MCF 10A (cell line): ENCODE results near the gene MPZL2. TPM values are rescaled to one million over a fixed set of nuclear protein-coding genes. Genes with fewer than 3 reads are reported as not detected.

ENCODE experiments used
- BruUV-seq: library from RNA; stranded (reverse); fragments of 400-500 nt; replicated peaks from 2 replicates; lab custom pipeline; 2021; lab: Mats Ljungman, UMichigan
- CTCF ChIA-PET: fragments of 300-600 bp; sonication (Branson Sonifier 250); formaldehyde crosslinking; extraction: SDS; loops from one replicate; lab custom pipeline; 2021; ENCODE audit warnings: antibody characterized with exemption, inconsistent platforms; lab: Yijun Ruan, JAX
- POLR2A ChIA-PET: fragments of 300-600, 350-650 bp; sonication (Branson Sonifier 250); formaldehyde crosslinking; extraction: SDS; loops from one replicate; lab custom pipeline; 2020; ENCODE audit warnings: antibody characterized with exemption, inconsistent platforms; lab: Yijun Ruan, JAX
- DNase-seq: peaks from one replicate; pipeline ENCODE4 v3.0.0-alpha.2; 2018; ENCODE audit not compliant: unreplicated experiment
- H3K27ac Mint-ChIP-seq: one replicate; pipeline ENCODE4 v1.8.0; 2022; ENCODE audit warnings: mild to moderate bottlenecking, low read depth, mixed read lengths; ENCODE audit not compliant: unreplicated experiment
- H3K27me3 Mint-ChIP-seq: one replicate; pipeline ENCODE4 v1.8.0; 2022; ENCODE audit warnings: mixed read lengths; ENCODE audit not compliant: insufficient read depth, unreplicated experiment
- H3K36me3 Mint-ChIP-seq: one replicate; pipeline ENCODE4 v1.8.0; 2022; ENCODE audit warnings: mild to moderate bottlenecking, moderate library complexity, mixed read lengths; ENCODE audit not compliant: insufficient read depth, unreplicated experiment
- H3K4me1 Mint-ChIP-seq: one replicate; pipeline ENCODE4 v1.8.0; 2022; ENCODE audit warnings: mixed read lengths; ENCODE audit not compliant: insufficient read depth, unreplicated experiment
- H3K4me3 Mint-ChIP-seq: one replicate; pipeline ENCODE4 v1.8.0; 2022; ENCODE audit warnings: mild to moderate bottlenecking, moderate library complexity, mixed read lengths; ENCODE audit not compliant: unreplicated experiment
- H3K9me3 Mint-ChIP-seq: one replicate; pipeline ENCODE4 v1.8.0; 2022; ENCODE audit warnings: mixed read lengths; ENCODE audit not compliant: unreplicated experiment
- intact Hi-C: fragments of 100-400 bp; cut with micrococcal nuclease; formaldehyde crosslinking; loops from 2 replicates; pipeline ENCODE4 v1.14.1; 2022
- total RNA-seq: library from RNA; stranded (reverse); gene quantifications from 2 replicates; pipeline ENCODE4 v1.2.3, GENCODE V29; 2022
- TF ChIP-seq, protein P1 (sequence below): fragments of 200-600 bp; IDR thresholded peaks from one replicate; pipeline ENCODE4 v1.8.0; 2022; ENCODE audit warnings: antibody characterized with exemption, mild to moderate bottlenecking; ENCODE audit not compliant: unreplicated experiment

Gene MPZL2
- total RNA-seq, 1 experiment from 2014 or later: 13.7 TPM

DNA sequence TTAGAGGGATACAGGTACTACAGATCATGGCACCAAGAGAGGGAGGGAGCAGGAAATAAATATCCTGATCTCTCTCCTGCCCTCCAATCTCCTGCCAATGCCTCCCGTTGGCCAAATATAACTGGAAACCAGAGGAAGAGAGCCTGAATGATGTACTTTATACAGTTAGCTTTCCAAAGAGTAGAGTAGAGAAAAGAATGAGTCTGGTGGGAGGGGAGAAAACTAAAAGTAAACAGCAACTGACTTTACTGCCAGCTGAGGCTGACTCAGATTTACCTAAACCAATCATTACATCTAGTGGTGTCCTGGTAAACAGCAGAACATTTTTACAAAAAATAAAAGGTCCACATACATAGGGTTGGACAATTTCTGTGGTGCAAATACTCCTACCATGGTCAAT lies 17.1 kb downstream of the MPZL2 start:
- BruUV-seq: no TSS peak
- Mint-ChIP-seq H3K9me3 (no peaks in the 10 kb centered on the region), H3K27me3 (no peaks in the 10 kb centered on the region), H3K4me1 (peaks cover 21% of the 10 kb centered on the region), H3K36me3 (peaks cover 4% of the 10 kb centered on the region), H3K4me3 (no peak overlapping the region), H3K27ac (no peak overlapping the region)
- no peak for DNase-seq
- intact Hi-C loops: no loop called here
- TF ChIP-seq, protein P1, sequence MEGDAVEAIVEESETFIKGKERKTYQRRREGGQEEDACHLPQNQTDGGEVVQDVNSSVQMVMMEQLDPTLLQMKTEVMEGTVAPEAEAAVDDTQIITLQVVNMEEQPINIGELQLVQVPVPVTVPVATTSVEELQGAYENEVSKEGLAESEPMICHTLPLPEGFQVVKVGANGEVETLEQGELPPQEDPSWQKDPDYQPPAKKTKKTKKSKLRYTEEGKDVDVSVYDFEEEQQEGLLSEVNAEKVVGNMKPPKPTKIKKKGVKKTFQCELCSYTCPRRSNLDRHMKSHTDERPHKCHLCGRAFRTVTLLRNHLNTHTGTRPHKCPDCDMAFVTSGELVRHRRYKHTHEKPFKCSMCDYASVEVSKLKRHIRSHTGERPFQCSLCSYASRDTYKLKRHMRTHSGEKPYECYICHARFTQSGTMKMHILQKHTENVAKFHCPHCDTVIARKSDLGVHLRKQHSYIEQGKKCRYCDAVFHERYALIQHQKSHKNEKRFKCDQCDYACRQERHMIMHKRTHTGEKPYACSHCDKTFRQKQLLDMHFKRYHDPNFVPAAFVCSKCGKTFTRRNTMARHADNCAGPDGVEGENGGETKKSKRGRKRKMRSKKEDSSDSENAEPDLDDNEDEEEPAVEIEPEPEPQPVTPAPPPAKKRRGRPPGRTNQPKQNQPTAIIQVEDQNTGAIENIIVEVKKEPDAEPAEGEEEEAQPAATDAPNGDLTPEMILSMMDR: no peak
- POLR2A ChIA-PET: interaction anchor here (0.6 to 2.8 kb wide), 3 partner anchors 10 to 21 kb away, joined by 3 to 17 read pairs (median 4); partner anchors contain the start of gene MPZL2
- CTCF ChIA-PET: interaction anchor here (0.9 to 2.9 kb wide), 3 partner anchors 49 to 155 kb away, joined by 3 to 18 read pairs (median 4); no protein-coding TSS in a partner anchor

- H3K27me3 Mint-ChIP-seq: no peaks in the 10 kb centered on the region
- no peak overlapping the region for H3K27ac Mint-ChIP-seq
- BruUV-seq: no TSS peak
- intact Hi-C loops: no loop called here
- peaks cover 29% of the 10 kb centered on the region for H3K4me1 Mint-ChIP-seq
- no peaks in the 10 kb centered on the region for H3K9me3 Mint-ChIP-seq
- TF ChIP-seq, protein P1: no peak
- DNase-seq: no peak
- ChIA-PET POLR2A (interaction anchor here (0.9 to 2.8 kb wide), 2 partner anchors 19 to 48 kb away, joined by 5 to 17 read pairs; partner anchors contain the start of gene MPZL2), CTCF (interaction anchor here (0.7 to 2.9 kb wide), 2 partner anchors 48 to 76 kb away, joined by 3 to 18 read pairs; no protein-coding TSS in a partner anchor)
- no peak overlapping the region for H3K4me3 Mint-ChIP-seq
- H3K36me3 Mint-ChIP-seq: no peaks in the 10 kb centered on the region
Measured at GRCh38 chr11:118245936-118246562, 18.0 kb downstream of the MPZL2 start.

GRCh38 chr11:118243993-118244762 lies 19.9 kb downstream of the MPZL2 start:
- H3K27me3 Mint-ChIP-seq: no peaks in the 10 kb centered on the region
- TF ChIP-seq, protein P1: no peak
- H3K4me3 Mint-ChIP-seq: no peak overlapping the region
- no peaks in the 10 kb centered on the region for H3K36me3 Mint-ChIP-seq
- POLR2A ChIA-PET: interaction anchor here (0.7 to 1.1 kb wide), 2 partner anchors 20 to 379 kb away, joined by 4 to 6 read pairs; partner anchors contain the start of gene MPZL2
- no TSS peak for BruUV-seq
- intact Hi-C loops: no loop called here
- CTCF ChIA-PET: interaction anchor here (0.7 to 1.0 kb wide), 3 partner anchors 46 to 142 kb away, joined by 3 to 4 read pairs (median 4); no protein-coding TSS in a partner anchor
- H3K9me3 Mint-ChIP-seq: no peaks in the 10 kb centered on the region
- H3K27ac Mint-ChIP-seq: no peak overlapping the region
- no peak for DNase-seq
- H3K4me1 Mint-ChIP-seq: peaks cover 30% of the 10 kb centered on the region

- BruUV-seq: no TSS peak
- Mint-ChIP-seq H3K36me3 (peaks cover 8% of the 10 kb centered on the region), H3K27ac (no peak overlapping the region), H3K9me3 (no peaks in the 10 kb centered on the region), H3K4me1 (peaks cover 30% of the 10 kb centered on the region), H3K4me3 (no peak overlapping the region), H3K27me3 (no peaks in the 10 kb centered on the region)
- TF ChIP-seq, protein P1: no peak
- intact Hi-C loops: no loop called here
- CTCF ChIA-PET: interaction anchor here (0.7 to 2.3 kb wide), 2 partner anchors 20 to 48 kb away, joined by 3 to 6 read pairs; no protein-coding TSS in a partner anchor
- POLR2A ChIA-PET: interaction anchor here (1.0 to 4.9 kb wide), 3 partner anchors 9 to 116 kb away, joined by 3 to 39 read pairs (median 30); partner anchors contain the start of genes MPZL2, MPZL3 and UBE4A
- DNase-seq: no peak
Measured at GRCh38 chr11:118243161-118243560, 20.9 kb downstream of the MPZL2 start.
